Ishikawa (cell line): ENCODE results near the gene STARD8.

Source experiments
- CEBPB ChIP-seq: IDR thresholded peaks from 2 replicates; pipeline ENCODE4 v1.6.1; 2012
- CREB1 ChIP-seq: IDR thresholded peaks from 2 replicates; pipeline ENCODE4 v1.6.1; 2012; ENCODE audit warnings: low read depth
- EGR1 ChIP-seq: IDR thresholded peaks from 2 replicates; pipeline ENCODE4 v1.6.1; 2012
- EP300 ChIP-seq: IDR thresholded peaks from 2 replicates; pipeline ENCODE4 v1.6.1; 2012; ENCODE audit warnings: borderline replicate concordance
- FOXM1 ChIP-seq: IDR thresholded peaks from 2 replicates; pipeline ENCODE4 v1.6.1; 2012; ENCODE audit warnings: low read depth, borderline replicate concordance
- NFIC ChIP-seq: IDR thresholded peaks from 2 replicates; pipeline ENCODE4 v1.6.1; 2012
- RAD21 ChIP-seq: IDR thresholded peaks from 2 replicates; pipeline ENCODE4 v1.6.1; 2012; ENCODE audit warnings: low read depth
- TAF1 ChIP-seq: IDR thresholded peaks from 2 replicates; pipeline ENCODE4 v1.6.1; 2012; ENCODE audit warnings: low read depth, mild to moderate bottlenecking
- TCF12 ChIP-seq: IDR thresholded peaks from 2 replicates; pipeline ENCODE4 v1.6.1; 2012; ENCODE audit warnings: low read depth
- TEAD4 ChIP-seq: IDR thresholded peaks from 2 replicates; pipeline ENCODE4 v1.6.1; 2012
- YY1 ChIP-seq: IDR thresholded peaks from 2 replicates; pipeline ENCODE4 v1.6.1; 2012; ENCODE audit warnings: low read depth
- ZBTB7A ChIP-seq: IDR thresholded peaks from 2 replicates; pipeline ENCODE4 v1.6.1; 2012; ENCODE audit warnings: low read depth
- TF ChIP-seq, protein P1 (sequence below): IDR thresholded peaks from 2 replicates; pipeline ENCODE4 v1.6.1; 2012; ENCODE audit warnings: low read depth, mild to moderate bottlenecking
- TF ChIP-seq, protein P2 (sequence below): IDR thresholded peaks from 2 replicates; pipeline ENCODE4 v1.6.1; 2012
- TF ChIP-seq, protein P3 (sequence below): IDR thresholded peaks from 2 replicates; pipeline ENCODE4 v1.6.1; 2012

STARD8 gene

DNA sequence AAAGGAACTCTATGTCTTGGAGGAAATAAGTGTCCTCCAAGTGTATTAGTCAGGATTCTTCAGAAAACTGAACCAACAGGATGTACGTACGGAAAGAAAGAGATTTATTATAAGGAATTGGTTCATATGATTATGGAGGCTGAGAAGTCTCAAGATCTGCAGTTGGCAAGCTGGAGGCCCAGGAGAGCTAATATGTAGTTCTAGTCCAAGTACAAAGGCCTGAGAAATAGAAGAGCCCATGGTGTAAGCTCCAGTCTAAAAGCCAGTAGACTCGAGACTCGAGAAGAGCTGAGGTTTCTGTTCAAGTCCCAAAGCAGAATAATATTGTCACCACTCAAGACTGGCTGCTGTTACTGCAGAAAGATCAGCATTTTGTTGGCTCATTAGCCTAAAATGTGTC, 116.0 kb downstream of the STARD8 start:
- TF ChIP-seq, protein P1, sequence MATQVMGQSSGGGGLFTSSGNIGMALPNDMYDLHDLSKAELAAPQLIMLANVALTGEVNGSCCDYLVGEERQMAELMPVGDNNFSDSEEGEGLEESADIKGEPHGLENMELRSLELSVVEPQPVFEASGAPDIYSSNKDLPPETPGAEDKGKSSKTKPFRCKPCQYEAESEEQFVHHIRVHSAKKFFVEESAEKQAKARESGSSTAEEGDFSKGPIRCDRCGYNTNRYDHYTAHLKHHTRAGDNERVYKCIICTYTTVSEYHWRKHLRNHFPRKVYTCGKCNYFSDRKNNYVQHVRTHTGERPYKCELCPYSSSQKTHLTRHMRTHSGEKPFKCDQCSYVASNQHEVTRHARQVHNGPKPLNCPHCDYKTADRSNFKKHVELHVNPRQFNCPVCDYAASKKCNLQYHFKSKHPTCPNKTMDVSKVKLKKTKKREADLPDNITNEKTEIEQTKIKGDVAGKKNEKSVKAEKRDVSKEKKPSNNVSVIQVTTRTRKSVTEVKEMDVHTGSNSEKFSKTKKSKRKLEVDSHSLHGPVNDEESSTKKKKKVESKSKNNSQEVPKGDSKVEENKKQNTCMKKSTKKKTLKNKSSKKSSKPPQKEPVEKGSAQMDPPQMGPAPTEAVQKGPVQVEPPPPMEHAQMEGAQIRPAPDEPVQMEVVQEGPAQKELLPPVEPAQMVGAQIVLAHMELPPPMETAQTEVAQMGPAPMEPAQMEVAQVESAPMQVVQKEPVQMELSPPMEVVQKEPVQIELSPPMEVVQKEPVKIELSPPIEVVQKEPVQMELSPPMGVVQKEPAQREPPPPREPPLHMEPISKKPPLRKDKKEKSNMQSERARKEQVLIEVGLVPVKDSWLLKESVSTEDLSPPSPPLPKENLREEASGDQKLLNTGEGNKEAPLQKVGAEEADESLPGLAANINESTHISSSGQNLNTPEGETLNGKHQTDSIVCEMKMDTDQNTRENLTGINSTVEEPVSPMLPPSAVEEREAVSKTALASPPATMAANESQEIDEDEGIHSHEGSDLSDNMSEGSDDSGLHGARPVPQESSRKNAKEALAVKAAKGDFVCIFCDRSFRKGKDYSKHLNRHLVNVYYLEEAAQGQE: no peak
- TF ChIP-seq CEBPB (no peak), EGR1 (no peak), ZBTB7A (no peak), RAD21 (no peak), NFIC (no peak), CREB1 (no peak), TEAD4 (no peak), TAF1 (no peak), TCF12 (no peak), FOXM1 (no peak), EP300 (no peak), YY1 (no peak)
- TF ChIP-seq, protein P2, sequence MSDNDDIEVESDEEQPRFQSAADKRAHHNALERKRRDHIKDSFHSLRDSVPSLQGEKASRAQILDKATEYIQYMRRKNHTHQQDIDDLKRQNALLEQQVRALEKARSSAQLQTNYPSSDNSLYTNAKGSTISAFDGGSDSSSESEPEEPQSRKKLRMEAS: no peak
- TF ChIP-seq, protein P3, sequence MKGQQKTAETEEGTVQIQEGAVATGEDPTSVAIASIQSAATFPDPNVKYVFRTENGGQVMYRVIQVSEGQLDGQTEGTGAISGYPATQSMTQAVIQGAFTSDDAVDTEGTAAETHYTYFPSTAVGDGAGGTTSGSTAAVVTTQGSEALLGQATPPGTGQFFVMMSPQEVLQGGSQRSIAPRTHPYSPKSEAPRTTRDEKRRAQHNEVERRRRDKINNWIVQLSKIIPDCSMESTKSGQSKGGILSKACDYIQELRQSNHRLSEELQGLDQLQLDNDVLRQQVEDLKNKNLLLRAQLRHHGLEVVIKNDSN: no peak
